OCI-LY3 (cell line): ENCODE data around the gene FIBP.
A peak's percentile ranks its signal among the peaks of the same experiment; 100 is the strongest.
"Not testable (repeated sequence)": the region's sequence is repeated elsewhere in the genome, so short reads cannot be mapped to it uniquely, and the experiment has no call there.

ENCODE experiments used
- H2AFZ ChIP-seq: fragments of 200-600, 300-600 bp; shearing (Covaris generic); 2 replicates; pipeline ENCODE4 v1.6.0; 2014; ENCODE audit warnings: antibody characterized with exemption, low read depth, low read length
- H3K27ac ChIP-seq: fragments of 200-600, 300-600 bp; sonication (generic); 2 replicates; pipeline ENCODE4 v1.5.1; 2014; ENCODE audit warnings: mild to moderate bottlenecking, low read length, moderate library complexity, mixed read lengths
- H3K27me3 ChIP-seq: fragments of 200-600, 300-600 bp; sonication (generic); 2 replicates; pipeline ENCODE4 v1.6.1; 2014; ENCODE audit warnings: low read depth, low read length, mixed read lengths
- H3K36me3 ChIP-seq: fragments of 200-600, 300-600 bp; sonication (generic); replicated peaks from 2 replicates; pipeline ENCODE3; 2014; ENCODE audit warnings: low read depth, low read length, mixed read lengths
- H3K4me1 ChIP-seq: fragments of 300-600, 200-600 bp; sonication (generic); 2 replicates; pipeline ENCODE4 v1.6.1; 2014; ENCODE audit warnings: low read length, mixed read lengths
- H3K4me2 ChIP-seq: fragments of 200-600, 300-600 bp; sonication (generic); 2 replicates; pipeline ENCODE4 v1.6.1; 2014; ENCODE audit warnings: low read length, mixed read lengths
- H3K4me3 ChIP-seq: fragments of 300-600, 200-600 bp; sonication (generic); 2 replicates; pipeline ENCODE4 v1.5.1; 2014; ENCODE audit warnings: antibody characterized with exemption, mild to moderate bottlenecking, low read length, moderate library complexity
- H3K79me2 ChIP-seq: fragments of 300-600, 200-600 bp; shearing (Covaris generic); 2 replicates; pipeline ENCODE4 v1.6.1; 2014; ENCODE audit warnings: mild to moderate bottlenecking, low read length, mixed read lengths
- H3K9ac ChIP-seq: fragments of 300-600, 200-600 bp; shearing (Covaris generic); 2 replicates; pipeline ENCODE4 v1.6.0; 2014; ENCODE audit warnings: mild to moderate bottlenecking, low read length, moderate library complexity
- H3K9me3 ChIP-seq: fragments of 200-600, 300-600 bp; shearing (Covaris generic); 2 replicates; pipeline ENCODE4 v1.6.1; 2014; ENCODE audit warnings: low read length, mixed read lengths; ENCODE audit not compliant: insufficient read depth
- H4K20me1 ChIP-seq: fragments of 200-600, 300-600 bp; sonication (generic); 2 replicates; pipeline ENCODE4 v1.6.1; 2016; ENCODE audit warnings: low read length, mixed read lengths; ENCODE audit not compliant: insufficient read depth
- EZH2phosphoT487 ChIP-seq: fragments of 200-600 bp; shearing (Covaris generic); IDR thresholded peaks from 2 replicates; pipeline ENCODE4 v1.6.1; 2018; ENCODE audit warnings: antibody characterized with exemption, mixed run types, low read depth
- TF ChIP-seq, protein P1 (sequence below): fragments of 200-600, 300-600 bp; sonication (generic); IDR thresholded peaks from 2 replicates; pipeline ENCODE4 v1.5.1; 2014; ENCODE audit warnings: antibody characterized with exemption, low read length, low read depth

The FIBP gene

DNA sequence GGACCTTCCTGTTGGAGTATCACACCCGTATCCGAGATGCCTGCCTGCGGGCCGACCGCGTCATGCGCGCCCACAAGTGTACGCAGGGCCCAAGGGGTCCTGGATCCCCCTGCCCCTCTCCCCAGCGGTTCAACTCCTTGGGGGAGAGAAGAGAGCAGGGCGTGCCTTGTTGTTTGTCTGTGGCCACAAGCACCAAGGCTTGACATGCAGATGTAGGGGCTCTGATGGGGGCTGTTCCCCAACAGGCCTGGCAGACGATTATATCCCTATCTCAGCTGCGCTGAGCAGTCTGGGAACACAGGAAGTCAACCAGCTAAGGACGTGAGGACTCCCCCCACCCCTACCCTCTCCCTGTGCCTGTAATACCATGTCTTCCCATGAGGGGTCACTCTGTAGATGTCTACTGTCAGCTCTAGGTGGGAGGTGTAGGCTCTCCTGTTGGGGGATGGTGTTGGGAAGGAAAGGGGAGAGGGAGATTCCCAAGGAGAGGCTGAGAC is 37.1 kb downstream of the FIBP start:
- H3K79me2 ChIP-seq = peaks cover 25% of the 10 kb centered on the region
- H2AFZ ChIP-seq = no peak overlapping the region
- no peak overlapping the region for H3K4me2 ChIP-seq
- H3K9me3 ChIP-seq = no peaks in the 10 kb centered on the region
- peaks cover 31% of the 10 kb centered on the region for H4K20me1 ChIP-seq
- H3K4me1 ChIP-seq = peaks cover 2% of the 10 kb centered on the region
- H3K27me3 ChIP-seq = 0 out of 2 replicates have a peak, but pooled peaks cover 3% of the 10 kb centered on the region
- TF ChIP-seq, protein P1, sequence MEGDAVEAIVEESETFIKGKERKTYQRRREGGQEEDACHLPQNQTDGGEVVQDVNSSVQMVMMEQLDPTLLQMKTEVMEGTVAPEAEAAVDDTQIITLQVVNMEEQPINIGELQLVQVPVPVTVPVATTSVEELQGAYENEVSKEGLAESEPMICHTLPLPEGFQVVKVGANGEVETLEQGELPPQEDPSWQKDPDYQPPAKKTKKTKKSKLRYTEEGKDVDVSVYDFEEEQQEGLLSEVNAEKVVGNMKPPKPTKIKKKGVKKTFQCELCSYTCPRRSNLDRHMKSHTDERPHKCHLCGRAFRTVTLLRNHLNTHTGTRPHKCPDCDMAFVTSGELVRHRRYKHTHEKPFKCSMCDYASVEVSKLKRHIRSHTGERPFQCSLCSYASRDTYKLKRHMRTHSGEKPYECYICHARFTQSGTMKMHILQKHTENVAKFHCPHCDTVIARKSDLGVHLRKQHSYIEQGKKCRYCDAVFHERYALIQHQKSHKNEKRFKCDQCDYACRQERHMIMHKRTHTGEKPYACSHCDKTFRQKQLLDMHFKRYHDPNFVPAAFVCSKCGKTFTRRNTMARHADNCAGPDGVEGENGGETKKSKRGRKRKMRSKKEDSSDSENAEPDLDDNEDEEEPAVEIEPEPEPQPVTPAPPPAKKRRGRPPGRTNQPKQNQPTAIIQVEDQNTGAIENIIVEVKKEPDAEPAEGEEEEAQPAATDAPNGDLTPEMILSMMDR = peak; percentile 55
- no peak for TF ChIP-seq EZH2phosphoT487
- no peak overlapping the region for H3K4me3 ChIP-seq
- H3K27ac ChIP-seq = no peak overlapping the region
- peaks cover 51% of the 10 kb centered on the region for H3K36me3 ChIP-seq
- no peak overlapping the region for H3K9ac ChIP-seq

DNA sequence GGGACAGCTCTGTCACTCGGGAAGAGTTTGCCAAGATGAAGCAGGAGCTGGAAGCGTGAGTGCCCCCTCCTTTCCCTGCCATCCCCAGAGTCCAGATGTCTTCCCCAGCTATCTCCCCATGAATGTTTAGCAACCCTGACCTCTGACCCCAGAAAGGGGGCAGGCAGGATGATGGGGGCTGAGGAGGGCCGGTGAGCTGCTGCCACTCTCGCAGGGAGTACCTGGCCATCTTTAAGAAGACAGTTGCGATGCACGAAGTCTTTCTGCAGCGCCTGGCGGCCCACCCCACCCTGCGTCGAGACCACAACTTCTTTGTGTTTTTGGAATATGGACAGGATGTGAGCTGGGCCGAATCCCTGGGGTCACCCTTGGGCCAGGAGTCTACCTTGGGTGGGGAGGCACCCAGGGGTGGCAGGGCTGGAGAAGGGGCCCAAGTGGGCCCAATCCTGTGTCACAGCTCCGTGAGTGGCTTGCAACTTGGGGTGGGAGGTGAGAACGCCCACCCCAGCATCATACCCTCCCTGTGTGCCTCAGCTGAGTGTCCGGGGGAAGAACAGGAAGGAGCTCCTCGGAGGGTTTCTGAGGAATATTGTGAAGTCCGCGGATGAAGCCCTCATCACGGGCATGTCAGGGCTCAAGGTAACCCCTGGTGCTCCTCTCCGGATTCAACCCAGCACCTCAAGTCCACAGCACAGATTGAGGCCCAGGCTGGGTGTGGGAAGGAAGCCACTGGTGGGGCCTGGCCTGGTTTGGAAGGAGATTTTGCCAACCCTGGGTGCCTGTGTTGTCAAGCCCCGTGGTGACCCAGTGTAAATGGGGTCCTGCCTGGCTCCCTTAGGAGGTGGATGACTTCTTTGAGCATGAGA is 37.8 kb downstream of the FIBP start:
- Histone ChIP-seq H3K4me2 (no peak overlapping the region), H3K27me3 (0 out of 2 replicates have a peak, but pooled peaks cover 3% of the 10 kb centered on the region), H3K4me1 (no peaks in the 10 kb centered on the region), H3K9me3 (no peaks in the 10 kb centered on the region), H3K79me2 (peaks cover 18% of the 10 kb centered on the region), H2AFZ (no peak overlapping the region), H3K27ac (no peak overlapping the region), H3K9ac (no peak overlapping the region), H4K20me1 (peaks cover 24% of the 10 kb centered on the region), H3K4me3 (no peak overlapping the region), H3K36me3 (peaks cover 44% of the 10 kb centered on the region)
- TF ChIP-seq, protein P1 = no peak
- TF ChIP-seq EZH2phosphoT487 = no peak

DNA sequence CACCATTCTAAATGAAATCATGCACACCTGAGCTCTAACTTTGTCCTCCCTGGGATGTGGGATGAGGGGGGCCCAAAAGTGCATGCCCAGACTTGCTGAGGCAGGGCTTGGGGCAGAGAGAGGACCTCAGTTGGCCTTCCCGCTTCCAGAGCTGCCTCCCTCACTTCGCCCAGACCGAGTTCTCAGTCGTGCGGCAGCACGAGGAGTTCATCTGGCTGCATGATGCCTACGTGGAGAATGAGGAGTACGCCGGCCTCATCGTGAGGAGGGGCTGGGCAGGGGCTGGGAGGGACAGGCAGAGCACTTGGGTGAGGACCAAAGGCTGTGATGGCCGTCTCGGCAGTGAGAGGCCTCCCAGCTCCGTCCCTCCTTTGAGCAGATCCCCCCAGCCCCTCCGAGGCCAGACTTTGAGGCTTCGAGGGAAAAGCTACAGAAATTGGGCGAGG is 38.5 kb downstream of the FIBP start:
- no peak overlapping the region for H3K4me3 ChIP-seq
- H3K27me3 ChIP-seq = 0 out of 2 replicates have a peak, but pooled peaks cover 3% of the 10 kb centered on the region
- no peak overlapping the region for H2AFZ ChIP-seq
- H3K36me3 ChIP-seq = peaks cover 39% of the 10 kb centered on the region
- peaks cover 18% of the 10 kb centered on the region for H4K20me1 ChIP-seq
- no peak overlapping the region for H3K27ac ChIP-seq
- H3K9me3 ChIP-seq = no peaks in the 10 kb centered on the region
- TF ChIP-seq, protein P1 = no peak
- TF ChIP-seq EZH2phosphoT487 = no peak
- H3K79me2 ChIP-seq = peaks cover 11% of the 10 kb centered on the region
- H3K9ac ChIP-seq = no peak overlapping the region
- no peaks in the 10 kb centered on the region for H3K4me1 ChIP-seq
- no peak overlapping the region for H3K4me2 ChIP-seq

DNA sequence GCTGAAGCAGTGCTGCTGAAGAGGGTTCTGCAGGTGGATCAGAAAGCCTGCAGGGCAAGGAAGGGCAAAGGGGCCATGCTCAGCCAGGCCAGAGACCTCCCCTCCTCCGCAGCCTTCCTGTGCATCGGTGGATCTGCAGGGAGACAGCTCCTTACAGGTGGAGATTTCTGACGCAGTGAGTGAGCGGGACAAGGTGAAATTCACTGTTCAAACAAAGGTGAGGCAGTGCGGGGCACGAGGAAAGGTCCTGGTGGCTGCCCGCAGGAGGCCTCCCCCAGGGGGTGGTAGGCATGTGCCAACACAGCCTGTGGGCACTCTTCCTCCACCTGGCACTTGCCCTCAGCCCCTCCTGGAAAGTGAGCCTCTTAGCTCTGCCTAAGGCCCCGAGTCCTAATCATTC is 38.9 kb downstream of the FIBP start:
- Histone ChIP-seq H3K4me3 (no peak overlapping the region), H3K4me1 (no peaks in the 10 kb centered on the region), H2AFZ (no peak overlapping the region), H4K20me1 (peaks cover 13% of the 10 kb centered on the region), H3K9ac (no peak overlapping the region), H3K27me3 (0 out of 2 replicates have a peak, but pooled peaks cover 3% of the 10 kb centered on the region), H3K4me2 (no peak overlapping the region), H3K36me3 (peaks cover 35% of the 10 kb centered on the region), H3K9me3 (no peaks in the 10 kb centered on the region), H3K79me2 (peaks cover 7% of the 10 kb centered on the region), H3K27ac (no peak overlapping the region)
- TF ChIP-seq EZH2phosphoT487 = no peak
- TF ChIP-seq, protein P1 = no peak

DNA sequence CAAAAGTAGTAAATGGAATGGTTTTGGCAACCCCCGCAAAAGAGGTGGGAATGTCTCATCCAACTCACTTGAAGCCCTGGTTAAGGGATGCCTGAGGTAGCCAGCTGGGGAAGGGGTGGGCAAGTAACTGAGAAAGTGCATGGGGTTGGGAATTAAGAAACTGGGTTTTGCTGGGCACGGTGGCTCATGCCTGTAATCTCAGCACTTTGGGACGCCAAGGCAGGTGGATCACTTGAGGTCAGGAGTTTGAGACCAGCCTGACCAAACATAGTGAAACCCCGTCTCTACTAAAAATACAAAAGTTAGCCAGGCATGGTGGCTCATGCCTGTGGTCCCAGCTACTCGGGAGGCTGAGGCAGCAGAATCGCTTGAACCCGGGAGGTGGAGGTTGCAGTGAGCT is 39.6 kb downstream of the FIBP start:
- not testable (repeated sequence) for H3K4me2 ChIP-seq, H2AFZ ChIP-seq, H3K9ac ChIP-seq, H3K79me2 ChIP-seq, H3K27me3 ChIP-seq, H3K4me3 ChIP-seq, H3K9me3 ChIP-seq, H4K20me1 ChIP-seq, H3K4me1 ChIP-seq, H3K27ac ChIP-seq
- H3K36me3 ChIP-seq = peaks cover 28% of the 10 kb centered on the region
